Activated CD8-positive, alpha-beta memory T cell treated with anti-CD3 and anti-CD28 coated beads for 24 hours (primary cell): ENCODE measurements around the gene CELSR2.

ENCODE experiments used
- DNase-seq: peaks from one replicate; pipeline ENCODE4 v3.0.0-alpha.2; 2020

Gene CELSR2

GRCh38 chr1:109307274-109308021, 58.1 kb downstream of the CELSR2 start:
- DNase-seq = no peak

GRCh38 chr1:109309347-109309746, 60.0 kb downstream of the CELSR2 start:
- no peak for DNase-seq

GRCh38 chr1:109312246-109312645, 62.9 kb downstream of the CELSR2 start:
- DNase-seq = no peak

GRCh38 chr1:109312978-109313775, 63.8 kb downstream of the CELSR2 start:
- DNase-seq = no peak

- DNase-seq = no peak
Measured at GRCh38 chr1:109314795-109315194, 65.5 kb downstream of the CELSR2 start.

- no peak for DNase-seq
Measured at GRCh38 chr1:109315288-109315687, 65.9 kb downstream of the CELSR2 start.

- DNase-seq = no peak
Measured at GRCh38 chr1:109316506-109316905, 67.2 kb downstream of the CELSR2 start.

- DNase-seq = peak; percentile 9
Measured at GRCh38 chr1:109319114-109319513, 69.8 kb downstream of the CELSR2 start.

GRCh38 chr1:109322974-109323373, 73.6 kb downstream of the CELSR2 start:
- DNase-seq = no peak
